ENCODE results near the gene INAVA.

The INAVA gene

GRCh38 chr1:200901796-200902444 is 7.2 kb downstream of the INAVA start:
- no peak overlapping the region for H2AFZ ChIP-seq (ENCODE audit: low read depth, low read length)
- H3K36me3 ChIP-seq (replicated peaks; ENCODE audit: low read depth, low read length), result no peaks in the 10 kb centered on the region
- H3K9ac ChIP-seq (ENCODE audit: low read length), result no peak overlapping the region
- no peaks in the 10 kb centered on the region for H3K9me3 ChIP-seq (ENCODE audit: insufficient read depth, low read length)
- peaks cover 73% of the 10 kb centered on the region for H3K27me3 ChIP-seq (ENCODE audit: low read depth, low read length)
- H4K20me1 ChIP-seq (ENCODE audit: insufficient read depth, low read length), result no peaks in the 10 kb centered on the region; the same call in 1 of the 2 replicates
- no peak overlapping the region for H3K27ac ChIP-seq (ENCODE audit: low read length)
- H3K4me1 ChIP-seq (ENCODE audit: low read length), result peaks cover 19% of the 10 kb centered on the region
- no peak for TF ChIP-seq CTCF (IDR thresholded peaks at IDR 0.05; ENCODE audit: low read depth, low read length)
- TF ChIP-seq EZH2phosphoT487 (IDR thresholded peaks at IDR 0.05; ENCODE audit: low read depth), result no peak
- no peak overlapping the region for H3K4me3 ChIP-seq (ENCODE audit: low read length)
- no peak overlapping the region for H3K4me2 ChIP-seq (ENCODE audit: low read length)
- no peaks in the 10 kb centered on the region for H3K79me2 ChIP-seq (ENCODE audit: low read length)

- H3K36me3 ChIP-seq (replicated peaks; ENCODE audit: low read depth, low read length), result no peaks in the 10 kb centered on the region
Observed at GRCh38 chr1:200903793-200904192, 9.1 kb downstream of the INAVA start.

DNA sequence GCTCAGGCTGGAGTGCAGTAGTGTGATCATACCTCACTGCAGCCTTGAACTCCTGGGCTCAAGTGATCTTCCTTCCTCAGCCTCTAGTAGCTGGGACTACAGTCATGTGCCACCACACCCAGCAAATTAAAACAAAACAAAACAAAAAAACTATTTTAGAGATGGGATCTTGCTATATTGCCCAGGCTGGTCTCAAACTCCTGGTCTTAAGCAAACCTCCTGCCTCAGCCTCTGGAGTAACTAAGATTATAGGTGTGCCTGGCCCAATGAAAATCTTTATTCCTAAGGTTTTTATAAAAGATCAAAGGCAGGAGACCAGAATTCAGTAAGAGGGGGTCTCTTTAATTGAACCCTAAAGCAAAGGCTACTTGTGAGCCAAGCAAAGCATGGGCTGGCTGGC is 10.1 kb downstream of the INAVA start:
- H3K79me2 ChIP-seq (ENCODE audit: low read length), result no peaks in the 10 kb centered on the region
- H3K4me1 ChIP-seq (ENCODE audit: low read length), result peaks cover 40% of the 10 kb centered on the region
- H3K4me2 ChIP-seq (ENCODE audit: low read length), result no peak overlapping the region
- no peaks in the 10 kb centered on the region for H3K36me3 ChIP-seq (replicated peaks; ENCODE audit: low read depth, low read length)
- no peaks in the 10 kb centered on the region for H3K9me3 ChIP-seq (ENCODE audit: insufficient read depth, low read length)
- no peaks in the 10 kb centered on the region for H4K20me1 ChIP-seq (ENCODE audit: insufficient read depth, low read length)
- no peak overlapping the region for H2AFZ ChIP-seq (ENCODE audit: low read depth, low read length)
- H3K27me3 ChIP-seq (ENCODE audit: low read depth, low read length), result peaks cover 75% of the 10 kb centered on the region
- H3K9ac ChIP-seq (ENCODE audit: low read length), result no peak overlapping the region
- H3K27ac ChIP-seq (ENCODE audit: low read length), result no peak overlapping the region
- no peak for TF ChIP-seq CTCF (IDR thresholded peaks at IDR 0.05; ENCODE audit: low read depth, low read length)
- TF ChIP-seq EZH2phosphoT487 (IDR thresholded peaks at IDR 0.05; ENCODE audit: low read depth), result no peak
- no peak overlapping the region for H3K4me3 ChIP-seq (ENCODE audit: low read length)

More at GRCh38 chr1:200903793-200904192, 9.1 kb downstream of the INAVA start:
- Histone ChIP-seq H3K79me2 (ENCODE audit: low read length) (no peaks in the 10 kb centered on the region), H3K4me2 (ENCODE audit: low read length) (no peak overlapping the region), H3K9ac (ENCODE audit: low read length) (no peak overlapping the region), H3K27ac (ENCODE audit: low read length) (no peak overlapping the region), H3K27me3 (ENCODE audit: low read depth, low read length) (peaks cover 70% of the 10 kb centered on the region), H3K9me3 (ENCODE audit: insufficient read depth, low read length) (no peaks in the 10 kb centered on the region), H2AFZ (ENCODE audit: low read depth, low read length) (no peak overlapping the region), H4K20me1 (ENCODE audit: insufficient read depth, low read length) (no peaks in the 10 kb centered on the region), H3K4me1 (ENCODE audit: low read length) (peaks cover 33% of the 10 kb centered on the region), H3K4me3 (ENCODE audit: low read length) (no peak overlapping the region)
- TF ChIP-seq EZH2phosphoT487 (IDR thresholded peaks at IDR 0.05; ENCODE audit: low read depth) (no peak), CTCF (IDR thresholded peaks at IDR 0.05; ENCODE audit: low read depth, low read length) (no peak)

DNA sequence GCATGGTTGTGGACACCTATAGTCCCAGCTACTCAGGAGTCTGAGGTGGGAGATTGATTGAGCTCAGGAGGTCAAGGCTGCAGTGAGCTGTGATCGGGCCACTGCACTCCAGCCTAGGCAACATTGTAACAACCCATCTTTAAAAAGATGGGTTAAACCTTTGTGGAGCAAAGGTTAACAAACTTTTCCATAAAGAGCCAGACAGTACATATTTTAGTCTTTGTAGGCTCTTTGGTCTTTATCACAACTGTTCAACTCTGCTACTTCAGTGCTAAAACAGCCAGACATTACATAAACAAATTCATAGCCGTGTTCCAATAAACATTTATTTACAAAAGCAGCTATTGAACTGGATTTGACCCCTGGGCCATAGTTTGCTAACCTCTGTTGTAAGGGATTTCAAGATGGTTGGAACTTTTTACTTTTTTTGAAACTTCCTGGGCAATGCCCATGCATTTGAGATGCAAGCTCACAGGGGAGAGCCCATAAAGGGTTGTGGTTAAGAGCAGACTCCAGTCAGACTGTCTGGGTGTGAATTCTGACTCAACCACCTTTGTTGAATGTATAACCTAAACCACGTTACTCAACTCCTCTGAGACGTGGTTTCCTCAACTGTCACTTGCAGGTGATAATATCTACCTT is 10.8 kb downstream of the INAVA start:
- Histone ChIP-seq H3K4me1 (ENCODE audit: low read length) (peaks cover 46% of the 10 kb centered on the region), H4K20me1 (ENCODE audit: insufficient read depth, low read length) (no peaks in the 10 kb centered on the region), H3K27me3 (ENCODE audit: low read depth, low read length) (peaks cover 72% of the 10 kb centered on the region), H3K36me3 (replicated peaks; ENCODE audit: low read depth, low read length) (no peaks in the 10 kb centered on the region), H3K4me2 (ENCODE audit: low read length) (no peak overlapping the region), H3K79me2 (ENCODE audit: low read length) (no peaks in the 10 kb centered on the region), H2AFZ (ENCODE audit: low read depth, low read length) (no peak overlapping the region), H3K9ac (ENCODE audit: low read length) (no peak overlapping the region), H3K9me3 (ENCODE audit: insufficient read depth, low read length) (no peaks in the 10 kb centered on the region), H3K27ac (ENCODE audit: low read length) (no peak overlapping the region), H3K4me3 (ENCODE audit: low read length) (no peak overlapping the region)
- TF ChIP-seq EZH2phosphoT487 (IDR thresholded peaks at IDR 0.05; ENCODE audit: low read depth) (no peak), CTCF (IDR thresholded peaks at IDR 0.05; ENCODE audit: low read depth, low read length) (no peak)
